H1 (cell line): Measurements from ENCODE around the gene UGT1A3. TPM values are rescaled to one million over a fixed set of nuclear protein-coding genes. Genes with fewer than 3 reads are reported as not detected.

ENCODE experiments used
- CTCF ChIA-PET: fragments of 300-600 bp; sonication (Branson Sonifier 250); formaldehyde crosslinking; loops from one replicate; lab custom pipeline; 2021; ENCODE audit not compliant: partially characterized antibody; lab: Charles Lee
- POLR2A ChIA-PET: fragments of 300-600 bp; sonication (Branson Sonifier 250); formaldehyde crosslinking; loops from one replicate; lab custom pipeline; 2021; ENCODE audit warnings: inconsistent platforms; ENCODE audit not compliant: partially characterized antibody; lab: Charles Lee
- DNase-seq, 2 experiments: peaks; one replicate each; pipeline versions ENCODE4 v3.0.0 to v3.0.0-alpha.2; 2010 to 2022; ENCODE audit warnings: low spot score in 2 of 2, low read depth in 1 of 2, mixed read lengths in 1 of 2
- FAIRE-seq: peaks from 2 replicates; lab custom pipeline; 2011; peaks lifted over from hg19 to GRCh38; lab: Jason Lieb, UNC
- H2AFZ ChIP-seq: 2 replicates; pipeline ENCODE4 v1.8.1; 2012; ENCODE audit warnings: low read length, inconsistent platforms
- H2AK5ac ChIP-seq: 2 replicates; pipeline ENCODE4 v1.6.1; 2013; ENCODE audit warnings: low read depth, low read length
- H2BK120ac ChIP-seq: replicated peaks from 2 replicates; pipeline ENCODE3; 2013; ENCODE audit warnings: low read depth, low read length, inconsistent platforms
- H2BK12ac ChIP-seq: 2 replicates; pipeline ENCODE4 v1.6.1; 2013; ENCODE audit warnings: low read depth, low read length
- H2BK15ac ChIP-seq: 2 replicates; pipeline ENCODE4 v1.6.1; 2013; ENCODE audit warnings: low read length
- H2BK20ac ChIP-seq: 2 replicates; pipeline ENCODE4 v1.6.1; 2013; ENCODE audit warnings: low read length
- H2BK5ac ChIP-seq: 2 replicates; pipeline ENCODE4 v1.6.1; 2013; ENCODE audit warnings: low read depth, low read length
- H3K14ac ChIP-seq: 2 replicates; pipeline ENCODE4 v1.6.1; 2013; ENCODE audit warnings: inconsistent platforms; ENCODE audit not compliant: insufficient read length
- H3K18ac ChIP-seq: 2 replicates; pipeline ENCODE4 v1.6.1; 2013; ENCODE audit warnings: low read length; ENCODE audit errors: extremely low read depth
- H3K23ac ChIP-seq: 2 replicates; pipeline ENCODE4 v1.6.1; 2013; ENCODE audit warnings: inconsistent platforms; ENCODE audit not compliant: insufficient read length
- H3K23me2 ChIP-seq: 2 replicates; pipeline ENCODE4 v1.6.1; 2013; ENCODE audit warnings: low read depth, low read length
- H3K27ac ChIP-seq: 2 replicates; pipeline ENCODE4 v1.6.1; 2011; ENCODE audit warnings: low read depth, low read length, inconsistent platforms
- H3K27me3 ChIP-seq, 4 experiments: replicated peaks in 1 of 4; 1 replicate in 1 of 4; 2 replicates in 3 of 4; pipeline versions ENCODE4 v1.6.1 to v1.8.1; 2011 to 2013; ENCODE audit warnings: low read length in 3 of 4, mild to moderate bottlenecking in 3 of 4, inconsistent platforms in 2 of 4, mixed read lengths in 2 of 4, moderate library complexity in 1 of 4; ENCODE audit not compliant: control insufficient read depth in 3 of 4, insufficient read depth in 3 of 4; ENCODE audit errors: extremely low read depth in 1 of 4
- H3K36me3 ChIP-seq, 4 experiments: 2 replicates each; pipeline versions ENCODE4 v1.6.1 to v1.8.1; 2011 to 2013; ENCODE audit warnings: mild to moderate bottlenecking in 4 of 4, low read length in 3 of 4, moderate library complexity in 2 of 4, control low read depth in 1 of 4, inconsistent platforms in 1 of 4; ENCODE audit not compliant: insufficient read depth in 4 of 4, control insufficient read depth in 2 of 4
- H3K4ac ChIP-seq: replicated peaks from 2 replicates; pipeline ENCODE3; 2013; ENCODE audit warnings: low read length, low read depth, mixed read lengths, inconsistent platforms; ENCODE audit not compliant: insufficient read length
- H3K4me1 ChIP-seq, 4 experiments: replicated peaks in 1 of 4; 1 replicate in 1 of 4; 2 replicates in 3 of 4; pipeline versions ENCODE4 v1.6.1 to v1.8.1; 2011 to 2013; ENCODE audit warnings: low read length in 3 of 4, inconsistent platforms in 2 of 4, mixed read lengths in 1 of 4; ENCODE audit not compliant: insufficient read depth in 4 of 4, control insufficient read depth in 3 of 4
- H3K4me2 ChIP-seq, 2 experiments: 2 replicates each; pipeline versions ENCODE4 v1.6.1 to v1.8.1; 2011 to 2013; ENCODE audit warnings: low read depth in 2 of 2, low read length in 2 of 2, control low read depth in 1 of 2, inconsistent platforms in 1 of 2, mild to moderate bottlenecking in 1 of 2; ENCODE audit not compliant: insufficient read depth in 1 of 2
- H3K4me3 ChIP-seq, 4 experiments: fragments of 200-600, 300-600 bp in 1 of 4; sonication (generic), shearing (Covaris generic), sonication (Bioruptor Twin) in 1 of 4; 2 replicates each; pipeline versions ENCODE4 v1.5.1 to v1.8.1; 2011 to 2016; ENCODE audit warnings: low read length in 4 of 4, low read depth in 3 of 4, control low read depth in 2 of 4, inconsistent platforms in 2 of 4, mild to moderate bottlenecking in 2 of 4, mixed read lengths in 1 of 4, moderate library complexity in 1 of 4; ENCODE audit not compliant: insufficient read depth in 2 of 4; ENCODE audit errors: extremely low read depth in 1 of 4
- H3K56ac ChIP-seq: replicated peaks from 2 replicates; pipeline ENCODE3; 2013; ENCODE audit warnings: low read depth, mild to moderate bottlenecking, mixed read lengths, low read length, inconsistent platforms; ENCODE audit not compliant: insufficient read length
- H3K79me1 ChIP-seq: 2 replicates; pipeline ENCODE4 v1.6.1; 2013; ENCODE audit warnings: low read depth, low read length, control low read depth
- H3K79me2 ChIP-seq, 2 experiments: 2 replicates each; pipeline versions ENCODE4 v1.6.1 to v1.8.1; 2012 to 2013; ENCODE audit warnings: low read length in 2 of 2, mild to moderate bottlenecking in 2 of 2, inconsistent platforms in 1 of 2; ENCODE audit not compliant: insufficient read depth in 2 of 2, control insufficient read depth in 1 of 2
- H3K9ac ChIP-seq, 4 experiments: replicated peaks in 1 of 4; 1 replicate in 1 of 4; 2 replicates in 3 of 4; pipeline versions ENCODE4 v1.6.1 to v1.8.1; 2011 to 2013; ENCODE audit warnings: low read depth in 3 of 4, low read length in 3 of 4, control low read depth in 2 of 4, mild to moderate bottlenecking in 2 of 4, moderate library complexity in 2 of 4, inconsistent platforms in 1 of 4; ENCODE audit errors: extremely low read depth in 1 of 4
- H3K9me3 ChIP-seq, 2 experiments: 2 replicates each; pipeline versions ENCODE4 v1.6.1 to v1.8.1; 2012 to 2013; ENCODE audit warnings: mild to moderate bottlenecking in 2 of 2, moderate library complexity in 2 of 2, control low read depth in 1 of 2, inconsistent platforms in 1 of 2, low read depth in 1 of 2, low read length in 1 of 2, mixed read lengths in 1 of 2; ENCODE audit not compliant: insufficient read depth in 2 of 2
- H4K20me1 ChIP-seq, 2 experiments: replicated peaks in 1 of 2; 2 replicates each; pipeline versions ENCODE3 to v1.8.1; 2011 to 2013; ENCODE audit warnings: inconsistent platforms in 2 of 2, low read length in 2 of 2, mild to moderate bottlenecking in 1 of 2; ENCODE audit not compliant: insufficient read depth in 2 of 2, control insufficient read depth in 1 of 2
- H4K5ac ChIP-seq: 2 replicates; pipeline ENCODE4 v1.6.1; 2013; ENCODE audit warnings: low read length, low read depth, mixed read lengths, inconsistent platforms; ENCODE audit not compliant: insufficient read length
- H4K8ac ChIP-seq: 2 replicates; pipeline ENCODE4 v1.8.0; 2013; ENCODE audit warnings: mild to moderate bottlenecking, moderate library complexity, low read length, inconsistent platforms; ENCODE audit not compliant: insufficient read depth; ENCODE audit errors: extremely low read depth
- H4K91ac ChIP-seq: replicated peaks from 2 replicates; pipeline ENCODE3; 2013; ENCODE audit warnings: low read length, mixed read lengths, inconsistent platforms; ENCODE audit not compliant: insufficient read length
- CHD1 ChIP-seq: IDR thresholded peaks from 2 replicates; pipeline ENCODE4 v1.6.1; 2012; ENCODE audit warnings: low read depth, low read length, improper control_type of control experiment
- CREB1 ChIP-seq: IDR thresholded peaks from 2 replicates; pipeline ENCODE4 v1.6.1; 2012; ENCODE audit warnings: inconsistent platforms
- FOSL1 ChIP-seq: IDR thresholded peaks from 2 replicates; pipeline ENCODE4 v1.6.1; 2011; ENCODE audit warnings: mild to moderate bottlenecking, low read depth, low read length, moderate library complexity; ENCODE audit not compliant: insufficient read depth
- GABPA ChIP-seq: IDR thresholded peaks from 2 replicates; pipeline ENCODE4 v1.6.1; 2011; ENCODE audit warnings: mild to moderate bottlenecking, low read length, moderate library complexity, borderline replicate concordance; ENCODE audit not compliant: insufficient read depth
- GTF2F1 ChIP-seq: IDR thresholded peaks from 2 replicates; pipeline ENCODE4 v1.6.1; 2012; ENCODE audit warnings: low read depth, low read length, improper control_type of control experiment, borderline replicate concordance
- PHF8 ChIP-seq: fragments of 200-600 bp; sonication (generic); conservative IDR thresholded peaks from 2 replicates; pipeline ENCODE4 v1.7.1; 2012; ENCODE audit warnings: low read depth, mild to moderate bottlenecking, inconsistent platforms, low read length, moderate library complexity
- RBBP5 ChIP-seq: IDR thresholded peaks from 2 replicates; pipeline ENCODE4 v1.7.1; 2012; ENCODE audit warnings: low read depth, mild to moderate bottlenecking, inconsistent platforms, low read length, moderate library complexity, borderline replicate concordance
- RXRA ChIP-seq: IDR thresholded peaks from 2 replicates; pipeline ENCODE4 v1.6.1; 2011; ENCODE audit warnings: low read depth, mild to moderate bottlenecking, low read length, moderate library complexity; ENCODE audit not compliant: insufficient read depth
- WGBS, 2 experiments: shearing (Covaris generic) in 1 of 2; methylation state at CpG; one replicate each; pipeline versions ENCODE4 v1.1.6 to v1.1.7; 2013 to 2015; ENCODE audit warnings: low lambda C conversion rate in 2 of 2, mixed read lengths in 2 of 2, inconsistent platforms in 1 of 2, low coverage in 1 of 2, missing lambda C conversion rate in 1 of 2; ENCODE audit not compliant: insufficient replicate concordance in 2 of 2, insufficient coverage in 1 of 2, insufficient read length in 1 of 2; ENCODE audit errors: extremely low coverage in 1 of 2, missing lambda C conversion rate in 1 of 2; 5-methylcytosine and 5-hydroxymethylcytosine counted together
- polyA plus RNA-seq, 7 experiments: library from polyadenylated mRNA; depleted of rRNA in 3 of 7; stranded (reverse) in 5 of 7; unstranded in 2 of 7; fragments of >200 nt in 5 of 7; fragments of 200-250 nt in 2 of 7; gene quantifications; 1 replicate in 5 of 7; 2 replicates in 1 of 7; 4 replicates in 1 of 7; pipeline versions ENCODE4 v1.2.1 to v1.2.3, GENCODE V29; 2011 to 2013; ENCODE audit warnings: missing spikeins in 2 of 7, mixed read lengths in 2 of 7
- total RNA-seq: library from RNA; stranded (reverse); fragmentation: NEBNext Ultra II Directional; extraction: Animal tissue kit (Norgen Biotek cat#: 25700); gene quantifications from 2 replicates; pipeline ENCODE4 v1.2.1, GENCODE V29; 2021

Gene UGT1A3
- total and polyA plus RNA-seq, 2 of the 8 experiments (the other 6 are each of a cell fraction or from before 2014, with no cell fraction given) = not detected

- Histone ChIP-seq H3K4ac (no peak overlapping the region), H3K27me3 (peaks cover 0 to 1% (median 0%) of the 10 kb centered on the region in 4 experiments; a peak in 1 of 7 replicates), H2AFZ (no peak overlapping the region), H4K8ac (no peak overlapping the region), H2BK12ac (no peak overlapping the region), H3K36me3 (no peaks in the 10 kb centered on the region), H2BK20ac (no peak overlapping the region), H3K18ac (no peak overlapping the region), H3K4me2 (no peak overlapping the region), H2BK5ac (no peak overlapping the region), H4K20me1 (no peaks in the 10 kb centered on the region), H2BK15ac (no peak overlapping the region), H4K5ac (no peak overlapping the region), H3K56ac (no peak overlapping the region), H2BK120ac (no peak overlapping the region), H3K23me2 (no peaks in the 10 kb centered on the region), H3K4me1 (no peaks in the 10 kb centered on the region), H3K27ac (no peak overlapping the region), H3K4me3 (no peak overlapping the region), H4K91ac (no peak overlapping the region), H2AK5ac (no peak overlapping the region), H3K79me2 (no peaks in the 10 kb centered on the region), H3K79me1 (no peaks in the 10 kb centered on the region), H3K23ac (no peak overlapping the region), H3K9ac (no peak overlapping the region), H3K14ac (no peak overlapping the region), H3K9me3 (no peaks in the 10 kb centered on the region)
- no peak for FAIRE-seq
- ChIA-PET POLR2A (interaction anchor here (0.7 kb wide), 1 partner anchor 780 kb away, joined by 3 read pairs; no protein-coding TSS in a partner anchor), CTCF (interaction anchor here (0.6 kb wide), 1 partner anchor 11 kb away, joined by 5 read pairs; no protein-coding TSS in a partner anchor)
- WGBS, 2 experiments = 93% methylated on average over 10 of the region's 10 CpGs; no CpG with 5 or more reads in 1 of the 2 experiments
- no peak for DNase-seq
- no peak for TF ChIP-seq RBBP5
- no peak for TF ChIP-seq FOSL1
- TF ChIP-seq GTF2F1 = no peak
- no peak for TF ChIP-seq GABPA
- TF ChIP-seq CHD1 = no peak
- no peak for TF ChIP-seq CREB1
- no peak for TF ChIP-seq RXRA
- TF ChIP-seq PHF8 = no peak
These were observed 20.8 kb upstream of the UGT1A3 start for GRCh38 chr2:233707940-233708644.
